Measurements from ENCODE around the gene WIPI1. TPM values are rescaled to one million over a fixed set of nuclear protein-coding genes. Genes with fewer than 3 reads are reported as not detected.

WIPI1 gene
- total RNA-seq, 1 experiment from 2014 or later = 29.3 TPM

GRCh38 chr17:68390888-68391545, 66.3 kb downstream of the WIPI1 start:
- peaks cover 5% of the 10 kb centered on the region; the same call in 1 of the 2 replicates for H3K9me3 Mint-ChIP-seq
- H3K4me1 Mint-ChIP-seq = no peaks in the 10 kb centered on the region
- H3K27me3 Mint-ChIP-seq (ENCODE audit: low read depth) = no peaks in the 10 kb centered on the region; the same call in 1 of the 2 replicates
- TF ChIP-seq, protein P1, sequence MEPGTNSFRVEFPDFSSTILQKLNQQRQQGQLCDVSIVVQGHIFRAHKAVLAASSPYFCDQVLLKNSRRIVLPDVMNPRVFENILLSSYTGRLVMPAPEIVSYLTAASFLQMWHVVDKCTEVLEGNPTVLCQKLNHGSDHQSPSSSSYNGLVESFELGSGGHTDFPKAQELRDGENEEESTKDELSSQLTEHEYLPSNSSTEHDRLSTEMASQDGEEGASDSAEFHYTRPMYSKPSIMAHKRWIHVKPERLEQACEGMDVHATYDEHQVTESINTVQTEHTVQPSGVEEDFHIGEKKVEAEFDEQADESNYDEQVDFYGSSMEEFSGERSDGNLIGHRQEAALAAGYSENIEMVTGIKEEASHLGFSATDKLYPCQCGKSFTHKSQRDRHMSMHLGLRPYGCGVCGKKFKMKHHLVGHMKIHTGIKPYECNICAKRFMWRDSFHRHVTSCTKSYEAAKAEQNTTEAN (CRISPR knock-in tag; IDR thresholded peaks at IDR 0.05) = no peak
- TF ChIP-seq RELA (CRISPR knock-in tag; IDR thresholded peaks at IDR 0.05; ENCODE audit: borderline replicate concordance) = no peak
- no peak for TF ChIP-seq NR3C1 (CRISPR knock-in tag; conservative IDR thresholded peaks at IDR 0.05; ENCODE audit: low read depth)
- TF ChIP-seq, protein P2, sequence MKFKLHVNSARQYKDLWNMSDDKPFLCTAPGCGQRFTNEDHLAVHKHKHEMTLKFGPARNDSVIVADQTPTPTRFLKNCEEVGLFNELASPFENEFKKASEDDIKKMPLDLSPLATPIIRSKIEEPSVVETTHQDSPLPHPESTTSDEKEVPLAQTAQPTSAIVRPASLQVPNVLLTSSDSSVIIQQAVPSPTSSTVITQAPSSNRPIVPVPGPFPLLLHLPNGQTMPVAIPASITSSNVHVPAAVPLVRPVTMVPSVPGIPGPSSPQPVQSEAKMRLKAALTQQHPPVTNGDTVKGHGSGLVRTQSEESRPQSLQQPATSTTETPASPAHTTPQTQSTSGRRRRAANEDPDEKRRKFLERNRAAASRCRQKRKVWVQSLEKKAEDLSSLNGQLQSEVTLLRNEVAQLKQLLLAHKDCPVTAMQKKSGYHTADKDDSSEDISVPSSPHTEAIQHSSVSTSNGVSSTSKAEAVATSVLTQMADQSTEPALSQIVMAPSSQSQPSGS (CRISPR knock-in tag; IDR thresholded peaks at IDR 0.05; ENCODE audit: borderline replicate concordance, low read depth) = no peak
- no peak for TF ChIP-seq ZNF232 (CRISPR knock-in tag; IDR thresholded peaks at IDR 0.05)
- TF ChIP-seq ZNF317 (CRISPR knock-in tag; IDR thresholded peaks at IDR 0.05; ENCODE audit: borderline replicate concordance, low read depth) = no peak
- TF ChIP-seq IRF2 (CRISPR knock-in tag; IDR thresholded peaks at IDR 0.05; ENCODE audit: borderline replicate concordance, low read depth) = no peak
- no peak for TF ChIP-seq FOXP1 (CRISPR knock-in tag; IDR thresholded peaks at IDR 0.05; ENCODE audit: borderline replicate concordance)
- no peak for TF ChIP-seq ATF1 (CRISPR knock-in tag; IDR thresholded peaks at IDR 0.05)
- no peak for TF ChIP-seq ZNF219 (CRISPR knock-in tag; IDR thresholded peaks at IDR 0.05; ENCODE audit: borderline replicate concordance)
- no peak for TF ChIP-seq ETV6 (CRISPR knock-in tag; IDR thresholded peaks at IDR 0.05)
- TF ChIP-seq, protein P3, sequence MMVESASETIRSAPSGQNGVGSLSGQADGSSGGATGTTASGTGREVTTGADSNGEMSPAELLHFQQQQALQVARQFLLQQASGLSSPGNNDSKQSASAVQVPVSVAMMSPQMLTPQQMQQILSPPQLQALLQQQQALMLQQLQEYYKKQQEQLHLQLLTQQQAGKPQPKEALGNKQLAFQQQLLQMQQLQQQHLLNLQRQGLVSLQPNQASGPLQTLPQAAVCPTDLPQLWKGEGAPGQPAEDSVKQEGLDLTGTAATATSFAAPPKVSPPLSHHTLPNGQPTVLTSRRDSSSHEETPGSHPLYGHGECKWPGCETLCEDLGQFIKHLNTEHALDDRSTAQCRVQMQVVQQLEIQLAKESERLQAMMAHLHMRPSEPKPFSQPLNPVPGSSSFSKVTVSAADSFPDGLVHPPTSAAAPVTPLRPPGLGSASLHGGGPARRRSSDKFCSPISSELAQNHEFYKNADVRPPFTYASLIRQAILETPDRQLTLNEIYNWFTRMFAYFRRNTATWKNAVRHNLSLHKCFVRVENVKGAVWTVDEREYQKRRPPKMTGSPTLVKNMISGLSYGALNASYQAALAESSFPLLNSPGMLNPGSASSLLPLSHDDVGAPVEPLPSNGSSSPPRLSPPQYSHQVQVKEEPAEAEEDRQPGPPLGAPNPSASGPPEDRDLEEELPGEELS (CRISPR knock-in tag; IDR thresholded peaks at IDR 0.05) = no peak
- TF ChIP-seq NFE2L1 (CRISPR knock-in tag; IDR thresholded peaks at IDR 0.05) = no peak
- TF ChIP-seq EMX1 (CRISPR knock-in tag; IDR thresholded peaks at IDR 0.05) = no peak
- TF ChIP-seq SMAD4 (CRISPR knock-in tag; IDR thresholded peaks at IDR 0.05) = no peak
- TF ChIP-seq ZNF532 (CRISPR knock-in tag; IDR thresholded peaks at IDR 0.05; ENCODE audit: borderline replicate concordance) = no peak
- peaks cover 6% of the 10 kb centered on the region for H3K36me3 Mint-ChIP-seq
- no peak overlapping the region for H3K27ac Mint-ChIP-seq
- CTCF ChIA-PET = no interaction called here
- DNase-seq (ENCODE audit: low spot score) (no peak), ATAC-seq (no peak)
- H3K4me3 Mint-ChIP-seq = no peak overlapping the region
- POLR2A ChIA-PET = no interaction called here

DNA sequence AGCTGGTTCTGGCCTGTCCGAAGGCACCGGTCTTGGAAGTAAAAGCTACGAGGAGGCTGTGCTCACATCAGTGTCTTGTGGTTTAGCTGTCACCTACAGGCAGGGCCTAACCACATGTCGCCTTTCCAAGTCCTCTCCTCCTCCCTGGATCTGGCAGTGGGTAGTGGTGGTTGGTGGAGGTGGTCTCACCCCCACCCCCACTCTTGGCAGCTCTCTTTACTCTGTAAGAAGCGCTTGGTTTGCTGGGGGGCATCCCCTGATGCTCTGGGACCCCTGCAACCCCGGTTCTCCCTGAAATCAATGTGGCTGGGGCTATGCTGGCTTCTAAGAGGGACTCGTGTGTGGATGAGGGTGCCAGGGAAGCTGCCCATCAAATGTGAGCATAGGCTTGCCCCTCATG, 68.3 kb downstream of the WIPI1 start:
- CTCF ChIA-PET = interaction anchor here (3.1 kb wide), 1 partner anchor 10 kb away, joined by 26 read pairs; no protein-coding TSS in a partner anchor
- TF ChIP-seq ZNF232 (CRISPR knock-in tag; IDR thresholded peaks at IDR 0.05) (no peak), ZNF219 (CRISPR knock-in tag; IDR thresholded peaks at IDR 0.05; ENCODE audit: borderline replicate concordance) (no peak), ZSCAN18 (CRISPR knock-in tag; IDR thresholded peaks at IDR 0.05) (no peak)
- no peak for DNase-seq (ENCODE audit: low spot score)

More for the DNA sequence above, 68.3 kb downstream of the WIPI1 start:
- POLR2A ChIA-PET = no interaction called here
- no peak overlapping the region for H3K27ac Mint-ChIP-seq
- ATAC-seq = no peak
- no peaks in the 10 kb centered on the region for H3K9me3 Mint-ChIP-seq
- no peaks in the 10 kb centered on the region; the same call in 1 of the 2 replicates for H3K27me3 Mint-ChIP-seq (ENCODE audit: low read depth)
- no peaks in the 10 kb centered on the region for H3K36me3 Mint-ChIP-seq
- H3K4me3 Mint-ChIP-seq = no peak overlapping the region
- H3K4me1 Mint-ChIP-seq = no peaks in the 10 kb centered on the region

Measured in WTC11 (cell line).